Brain microvascular endothelial cell (primary cell): Measurements from ENCODE around the gene PDE9A.

Experiments
- DNase-seq: peaks from one replicate; pipeline ENCODE4 v3.0.0-alpha.2; 2020
- H3K27ac ChIP-seq: fragments of 250-450 bp; sonication (Bioruptor Pico); 2 replicates; pipeline ENCODE4 v1.5.1; 2020; ENCODE audit warnings: mild to moderate bottlenecking, moderate library complexity
- H3K27me3 ChIP-seq: fragments of 250-450 bp; sonication (Bioruptor Pico); replicated peaks from 2 replicates; pipeline ENCODE4 v1.5.1; 2020; ENCODE audit warnings: mild to moderate bottlenecking
- H3K36me3 ChIP-seq: fragments of 250-450 bp; sonication (Bioruptor Pico); replicated peaks from 2 replicates; pipeline ENCODE4 v1.5.1; 2020; ENCODE audit warnings: mild to moderate bottlenecking
- H3K4me3 ChIP-seq: 2 replicates; pipeline ENCODE4 v1.5.1; 2011; ENCODE audit warnings: low read depth, mild to moderate bottlenecking, control low read depth, low read length, moderate library complexity
- in situ Hi-C: cut with HindIII; loops from 2 replicates; pipeline ENCODE4 v1.10.0; 2017; ENCODE audit warnings: low sequenced_read_pairs, low pct_ligation_motif_present
- TF ChIP-seq, protein P1 (sequence below): IDR thresholded peaks from 2 replicates; pipeline ENCODE4 v1.5.1; 2011; ENCODE audit warnings: low read depth, mild to moderate bottlenecking, moderate library complexity, low read length, control low read depth, inconsistent platforms; ENCODE audit errors: missing control alignments

Gene PDE9A

DNA sequence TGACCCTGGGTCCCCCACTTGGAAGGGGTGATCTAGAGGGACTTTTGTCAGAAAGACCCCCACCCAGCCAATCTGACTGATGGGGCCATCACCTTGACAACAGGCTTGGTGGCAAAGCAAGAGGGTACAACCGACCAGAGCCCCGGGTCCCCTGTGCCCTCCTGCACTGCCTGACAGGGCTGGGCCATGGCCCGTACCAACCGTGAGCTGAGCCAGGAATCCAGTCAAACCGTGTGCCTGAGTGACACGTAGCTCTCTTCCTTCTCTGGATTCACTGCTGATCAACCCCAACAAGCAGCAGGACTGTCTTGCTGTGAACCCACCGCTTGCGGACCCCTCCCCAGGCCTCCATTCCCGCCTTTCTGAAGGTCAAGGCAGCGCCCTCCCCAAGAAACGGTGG lies 27.0 kb downstream of the PDE9A start:
- DNase-seq, result no peak
- no peaks in the 10 kb centered on the region for H3K36me3 ChIP-seq
- H3K4me3 ChIP-seq, result no peak overlapping the region
- no peak overlapping the region for H3K27ac ChIP-seq
- in situ Hi-C loops, result no loop called here
- peaks cover 64% of the 10 kb centered on the region for H3K27me3 ChIP-seq
- TF ChIP-seq, protein P1, sequence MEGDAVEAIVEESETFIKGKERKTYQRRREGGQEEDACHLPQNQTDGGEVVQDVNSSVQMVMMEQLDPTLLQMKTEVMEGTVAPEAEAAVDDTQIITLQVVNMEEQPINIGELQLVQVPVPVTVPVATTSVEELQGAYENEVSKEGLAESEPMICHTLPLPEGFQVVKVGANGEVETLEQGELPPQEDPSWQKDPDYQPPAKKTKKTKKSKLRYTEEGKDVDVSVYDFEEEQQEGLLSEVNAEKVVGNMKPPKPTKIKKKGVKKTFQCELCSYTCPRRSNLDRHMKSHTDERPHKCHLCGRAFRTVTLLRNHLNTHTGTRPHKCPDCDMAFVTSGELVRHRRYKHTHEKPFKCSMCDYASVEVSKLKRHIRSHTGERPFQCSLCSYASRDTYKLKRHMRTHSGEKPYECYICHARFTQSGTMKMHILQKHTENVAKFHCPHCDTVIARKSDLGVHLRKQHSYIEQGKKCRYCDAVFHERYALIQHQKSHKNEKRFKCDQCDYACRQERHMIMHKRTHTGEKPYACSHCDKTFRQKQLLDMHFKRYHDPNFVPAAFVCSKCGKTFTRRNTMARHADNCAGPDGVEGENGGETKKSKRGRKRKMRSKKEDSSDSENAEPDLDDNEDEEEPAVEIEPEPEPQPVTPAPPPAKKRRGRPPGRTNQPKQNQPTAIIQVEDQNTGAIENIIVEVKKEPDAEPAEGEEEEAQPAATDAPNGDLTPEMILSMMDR, result no peak

DNA sequence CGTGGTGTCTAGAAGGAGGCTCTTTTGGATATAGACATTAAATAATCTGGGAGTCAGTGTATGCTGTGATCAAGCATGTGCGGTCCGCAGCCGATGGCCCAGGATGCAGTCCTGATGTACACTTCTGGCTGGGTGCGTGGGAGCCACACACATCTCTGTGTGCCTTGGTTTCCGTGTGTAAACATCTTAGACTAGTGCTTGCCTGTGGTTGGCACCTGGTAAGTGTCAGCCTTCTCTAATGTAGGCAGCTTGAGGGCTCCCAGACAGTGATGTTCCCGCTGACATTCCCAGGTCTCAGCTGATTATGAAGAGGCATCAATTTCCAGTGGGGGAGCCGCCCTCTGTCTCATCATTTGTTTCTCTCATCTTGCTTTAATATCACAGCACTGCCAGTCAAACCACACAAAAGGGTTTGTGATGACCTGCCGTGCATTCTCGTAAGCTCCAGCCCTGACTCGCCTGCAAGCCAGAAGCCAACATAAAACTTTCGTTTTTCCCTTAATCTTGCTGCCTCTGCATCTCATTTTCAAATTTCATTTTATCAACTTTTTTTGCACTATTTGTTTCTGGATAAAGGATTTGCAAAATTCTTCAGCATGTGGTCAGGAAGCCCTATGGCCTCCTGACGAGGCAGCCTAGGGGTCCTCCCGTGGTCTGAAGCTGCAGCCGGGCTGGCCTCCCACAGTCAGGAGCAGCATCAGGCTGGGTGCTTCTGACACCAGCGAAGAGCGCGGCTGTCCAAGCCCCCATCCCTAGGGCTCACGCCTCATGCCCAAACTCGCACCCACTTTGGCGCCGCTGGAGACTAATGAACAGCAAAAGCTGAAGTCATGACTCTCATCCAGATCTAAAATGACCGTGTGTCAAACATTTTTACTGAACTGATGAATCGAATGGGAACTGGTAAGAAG lies 28.1 kb downstream of the PDE9A start:
- Histone ChIP-seq H3K36me3 (no peaks in the 10 kb centered on the region), H3K4me3 (no peak overlapping the region), H3K27ac (no peak overlapping the region), H3K27me3 (peaks cover 54% of the 10 kb centered on the region)
- DNase-seq, result no peak
- TF ChIP-seq, protein P1, result no peak
- in situ Hi-C loops, result no loop called here

DNA sequence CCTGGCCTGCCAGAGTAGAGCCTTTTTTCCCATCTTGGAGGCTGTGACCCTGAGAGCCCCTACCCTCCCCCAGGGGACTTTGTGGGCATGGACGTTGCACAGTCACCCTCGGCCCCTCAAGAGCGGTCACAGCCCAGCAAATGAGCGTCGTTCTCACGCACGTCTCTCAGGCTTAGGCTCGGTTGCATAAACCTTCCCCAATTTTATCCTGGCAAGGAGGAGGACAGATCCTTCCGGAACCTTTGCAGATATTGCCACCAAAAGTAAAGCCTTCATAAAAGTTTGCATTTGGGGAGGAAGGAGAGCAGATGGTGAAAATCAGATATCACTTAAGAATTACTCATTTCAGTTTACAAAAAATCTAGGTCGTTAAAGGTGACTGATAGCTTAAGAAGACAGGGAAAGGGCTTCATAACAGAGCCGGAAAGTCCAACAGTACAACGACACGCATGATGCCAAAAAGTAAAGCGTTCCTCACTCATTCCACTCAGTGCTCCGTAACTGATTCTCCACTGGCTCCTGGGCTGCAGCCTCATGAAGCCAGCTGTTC lies 29.3 kb downstream of the PDE9A start:
- Histone ChIP-seq H3K4me3 (no peak overlapping the region), H3K36me3 (no peaks in the 10 kb centered on the region), H3K27me3 (peaks cover 46% of the 10 kb centered on the region), H3K27ac (no peak overlapping the region)
- TF ChIP-seq, protein P1, result no peak
- no peak for DNase-seq
- in situ Hi-C loops, result no loop called here

DNA sequence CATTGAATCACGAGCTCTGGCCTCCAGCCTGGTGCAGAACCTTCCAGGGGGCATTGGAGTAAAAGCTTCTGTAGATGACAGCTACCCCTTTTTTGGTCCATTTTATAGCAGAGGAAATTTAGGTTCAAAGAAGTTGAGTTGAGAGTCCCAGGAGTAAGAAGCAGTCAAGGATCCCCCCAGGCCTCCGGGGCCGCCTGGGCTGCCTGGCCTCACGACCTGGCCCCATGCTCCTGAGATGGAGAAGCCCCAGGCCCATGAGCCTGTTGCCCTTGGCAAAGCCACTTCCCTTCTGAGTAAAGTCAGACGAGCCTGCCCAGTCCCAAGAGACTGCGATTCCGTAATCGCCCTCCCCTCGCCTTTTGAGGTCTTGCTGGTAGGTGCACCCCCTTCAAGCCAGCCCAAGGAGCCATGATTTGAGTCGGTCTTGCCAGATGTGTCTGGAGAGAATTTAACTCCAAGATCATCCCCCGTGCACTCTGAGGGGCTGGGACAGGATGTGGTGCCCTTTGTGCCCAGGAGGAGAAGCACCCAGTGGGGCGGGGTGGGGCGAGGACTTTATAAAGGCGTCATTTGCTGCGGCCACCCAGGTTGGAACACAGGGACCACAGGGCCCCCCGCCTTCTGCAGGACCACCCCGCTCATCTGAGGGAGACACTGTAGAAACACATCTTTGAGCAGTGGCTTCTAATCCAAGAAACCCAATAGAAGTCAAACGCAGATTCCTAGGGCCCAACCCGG lies 30.1 kb downstream of the PDE9A start:
- H3K27me3 ChIP-seq, result peaks cover 46% of the 10 kb centered on the region
- TF ChIP-seq, protein P1, result no peak
- no peak overlapping the region for H3K4me3 ChIP-seq
- no peak overlapping the region for H3K27ac ChIP-seq
- DNase-seq, result no peak
- no peaks in the 10 kb centered on the region for H3K36me3 ChIP-seq
- in situ Hi-C loops, result no loop called here

DNA sequence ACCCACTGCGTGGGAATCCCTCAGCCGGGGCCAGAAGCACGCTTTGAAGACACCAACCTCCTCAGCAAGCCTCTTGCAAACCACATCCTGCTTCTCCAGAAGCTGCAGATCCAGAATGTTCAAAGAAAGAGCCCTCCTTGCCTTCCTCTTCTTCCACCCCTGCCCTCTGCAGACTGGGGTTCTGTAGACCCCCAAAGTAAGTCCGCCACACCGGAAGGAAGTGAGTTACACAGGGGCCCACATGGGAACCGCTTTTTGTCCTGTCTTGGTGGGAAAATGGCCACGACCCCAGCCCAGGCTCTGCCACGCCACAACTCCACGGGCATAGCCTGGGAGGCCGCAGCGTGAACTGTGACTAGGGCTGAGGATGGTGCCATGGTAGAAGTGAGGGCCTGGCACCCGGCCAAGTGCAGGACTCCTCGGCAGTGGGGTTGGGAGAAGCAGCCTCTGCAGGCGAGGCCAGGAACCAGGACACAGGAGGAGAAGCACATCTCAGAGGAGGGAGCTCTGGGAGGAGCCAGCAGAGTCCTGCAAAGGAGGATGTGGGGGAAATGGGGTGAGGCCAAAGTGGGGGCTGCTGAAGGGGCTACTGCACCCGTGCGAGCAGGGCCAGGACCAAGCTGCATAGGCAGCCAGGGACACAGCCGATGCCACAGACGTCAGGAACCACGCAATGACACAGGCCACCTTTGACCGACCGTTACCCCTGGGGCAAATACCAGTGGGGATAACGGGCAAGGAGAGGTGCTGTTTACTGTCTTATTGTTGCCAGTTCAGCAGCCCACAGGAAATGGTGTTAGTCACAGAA lies 30.9 kb downstream of the PDE9A start:
- Histone ChIP-seq H3K27me3 (peaks cover 46% of the 10 kb centered on the region), H3K36me3 (no peaks in the 10 kb centered on the region), H3K4me3 (no peak overlapping the region), H3K27ac (no peak overlapping the region)
- TF ChIP-seq, protein P1, result no peak
- in situ Hi-C loops, result no loop called here
- no peak for DNase-seq
